ENCODE measurements around the gene FLT4. TPM values are rescaled to one million over a fixed set of nuclear protein-coding genes. Genes with fewer than 3 reads are reported as not detected.

Gene FLT4
- total RNA-seq, 3 donors from 2014 or later (not counting 1 experiment from before 2014, with no cell fraction given) = 0.68 to 0.92 (median 0.78) TPM

DNA sequence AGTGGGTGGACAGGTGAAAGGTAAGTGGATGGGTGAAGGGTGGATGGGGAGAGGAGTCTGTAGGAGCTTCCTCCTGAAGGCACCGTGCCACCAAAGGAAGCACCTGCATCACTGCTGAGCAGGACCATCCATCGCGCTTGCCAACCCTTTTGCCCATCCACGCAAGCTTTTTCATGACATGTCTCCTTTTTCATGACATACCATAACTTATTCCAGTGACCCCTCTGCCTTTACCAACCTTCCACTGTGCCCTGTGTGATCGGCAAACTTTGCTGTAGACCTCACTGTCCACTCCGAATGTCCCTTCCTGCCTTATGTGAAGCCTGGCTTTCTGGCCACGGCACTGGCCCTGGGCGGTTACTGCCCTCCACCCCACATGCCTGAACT lies 13.4 kb downstream of the FLT4 start:
- H3K36me3 ChIP-seq (ENCODE audit: control insufficient read depth, insufficient read depth, low read length) = no peaks in the 10 kb centered on the region
- 92% methylated on average over 8 of the region's 8 CpGs for WGBS (ENCODE audit: insufficient coverage)
- intact Hi-C loops (cut with micrococcal nuclease) = no loop called here
- no peaks in the 10 kb centered on the region for H3K36me3 Mint-ChIP-seq
- H3K27ac ChIP-seq (ENCODE audit: low read length) = no peak overlapping the region
- TF ChIP-seq, protein P1, sequence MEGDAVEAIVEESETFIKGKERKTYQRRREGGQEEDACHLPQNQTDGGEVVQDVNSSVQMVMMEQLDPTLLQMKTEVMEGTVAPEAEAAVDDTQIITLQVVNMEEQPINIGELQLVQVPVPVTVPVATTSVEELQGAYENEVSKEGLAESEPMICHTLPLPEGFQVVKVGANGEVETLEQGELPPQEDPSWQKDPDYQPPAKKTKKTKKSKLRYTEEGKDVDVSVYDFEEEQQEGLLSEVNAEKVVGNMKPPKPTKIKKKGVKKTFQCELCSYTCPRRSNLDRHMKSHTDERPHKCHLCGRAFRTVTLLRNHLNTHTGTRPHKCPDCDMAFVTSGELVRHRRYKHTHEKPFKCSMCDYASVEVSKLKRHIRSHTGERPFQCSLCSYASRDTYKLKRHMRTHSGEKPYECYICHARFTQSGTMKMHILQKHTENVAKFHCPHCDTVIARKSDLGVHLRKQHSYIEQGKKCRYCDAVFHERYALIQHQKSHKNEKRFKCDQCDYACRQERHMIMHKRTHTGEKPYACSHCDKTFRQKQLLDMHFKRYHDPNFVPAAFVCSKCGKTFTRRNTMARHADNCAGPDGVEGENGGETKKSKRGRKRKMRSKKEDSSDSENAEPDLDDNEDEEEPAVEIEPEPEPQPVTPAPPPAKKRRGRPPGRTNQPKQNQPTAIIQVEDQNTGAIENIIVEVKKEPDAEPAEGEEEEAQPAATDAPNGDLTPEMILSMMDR (IDR thresholded peaks at IDR 0.05) = no peak
- no peaks in the 10 kb centered on the region for H3K27me3 ChIP-seq (ENCODE audit: control insufficient read depth, insufficient read depth, low read length)
- DNase-seq (no peak), ATAC-seq (no peak)
- H3K9me3 ChIP-seq (ENCODE audit: control insufficient read depth, insufficient read depth, low read length) = no peaks in the 10 kb centered on the region
- H3K27ac Mint-ChIP-seq = no peak overlapping the region
- H3K4me1 ChIP-seq (ENCODE audit: control insufficient read depth, insufficient read depth, low read length) = no peaks in the 10 kb centered on the region
- peaks cover 0 to 3% of the 10 kb centered on the region in 2 donors for H3K27me3 Mint-ChIP-seq (ENCODE audit: low read depth in 2 of 2)
- H3K9me3 Mint-ChIP-seq = peaks cover 0 to 2% of the 10 kb centered on the region in 2 donors
- no peak overlapping the region for H3K4me3 Mint-ChIP-seq
- no peak overlapping the region for H3K4me3 ChIP-seq (ENCODE audit: low read length)
- peaks cover 0 to 5% of the 10 kb centered on the region in 2 donors for H3K4me1 Mint-ChIP-seq

DNA sequence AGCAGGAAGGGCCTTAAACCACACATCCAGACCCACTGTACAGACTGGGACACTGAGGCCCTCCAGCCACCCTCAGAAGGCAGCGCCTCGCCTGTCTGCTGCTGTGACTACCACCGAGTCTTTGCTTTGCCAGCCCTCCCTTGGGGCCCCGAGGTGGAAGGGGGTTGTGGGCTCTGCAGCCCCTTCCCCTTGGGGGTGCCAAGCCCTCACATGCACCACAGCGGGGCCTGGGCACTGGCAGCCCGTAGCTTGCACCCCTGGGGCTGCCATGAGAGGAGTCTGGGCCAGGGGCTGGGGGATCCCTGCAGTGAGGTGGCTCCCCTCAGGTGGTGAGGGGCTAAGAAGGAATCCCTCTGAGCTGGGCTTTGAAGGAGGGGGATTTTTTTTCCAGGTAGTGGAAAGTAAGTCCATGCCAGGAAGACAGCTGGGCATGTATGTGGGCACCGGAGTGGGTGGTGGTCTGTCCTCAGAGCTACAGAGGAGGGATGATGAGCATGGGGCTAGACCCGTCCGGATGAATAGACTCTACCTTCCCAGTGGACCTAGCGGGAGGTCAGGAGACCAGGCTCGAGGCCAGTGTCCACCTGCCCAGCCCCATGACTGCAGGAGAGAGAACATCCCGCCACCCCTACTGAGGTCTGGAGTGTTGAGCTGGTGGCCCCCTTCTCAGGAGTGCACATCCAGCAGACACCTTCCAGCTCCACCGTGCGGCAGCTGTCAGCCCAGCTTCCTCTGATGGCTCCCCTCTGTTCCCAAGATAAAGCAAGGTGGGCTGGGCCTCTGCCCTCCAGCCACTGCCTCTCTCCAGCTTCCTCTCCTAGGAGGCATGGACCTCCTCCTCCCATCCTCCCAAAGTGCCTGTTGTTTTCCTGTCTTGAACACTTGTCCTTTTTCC lies 15.9 kb downstream of the FLT4 start:
- no peaks in the 10 kb centered on the region for H3K9me3 ChIP-seq (ENCODE audit: control insufficient read depth, insufficient read depth, low read length)
- Mint-ChIP-seq H3K27ac (no peak overlapping the region), H3K36me3 (no peaks in the 10 kb centered on the region), H3K4me1 (no peaks in the 10 kb centered on the region), H3K9me3 (peaks cover 0 to 2% of the 10 kb centered on the region in 2 donors), H3K27me3 (ENCODE audit: low read depth in 2 of 2) (peaks cover 0 to 3% of the 10 kb centered on the region in 2 donors), H3K4me3 (no peak overlapping the region)
- H3K27ac ChIP-seq (ENCODE audit: low read length) = no peak overlapping the region
- TF ChIP-seq, protein P1 (IDR thresholded peaks at IDR 0.05) = no peak
- no peak overlapping the region for H3K4me3 ChIP-seq (ENCODE audit: low read length)
- intact Hi-C loops (cut with micrococcal nuclease) = no loop called here
- WGBS (ENCODE audit: insufficient coverage) = 75% methylated on average over 14 of the region's 14 CpGs
- ATAC-seq = no peak
- H3K27me3 ChIP-seq (ENCODE audit: control insufficient read depth, insufficient read depth, low read length) = no peaks in the 10 kb centered on the region
- H3K4me1 ChIP-seq (ENCODE audit: control insufficient read depth, insufficient read depth, low read length) = no peaks in the 10 kb centered on the region
- H3K36me3 ChIP-seq (ENCODE audit: control insufficient read depth, insufficient read depth, low read length) = no peaks in the 10 kb centered on the region
- DNase-seq = no peak

DNA sequence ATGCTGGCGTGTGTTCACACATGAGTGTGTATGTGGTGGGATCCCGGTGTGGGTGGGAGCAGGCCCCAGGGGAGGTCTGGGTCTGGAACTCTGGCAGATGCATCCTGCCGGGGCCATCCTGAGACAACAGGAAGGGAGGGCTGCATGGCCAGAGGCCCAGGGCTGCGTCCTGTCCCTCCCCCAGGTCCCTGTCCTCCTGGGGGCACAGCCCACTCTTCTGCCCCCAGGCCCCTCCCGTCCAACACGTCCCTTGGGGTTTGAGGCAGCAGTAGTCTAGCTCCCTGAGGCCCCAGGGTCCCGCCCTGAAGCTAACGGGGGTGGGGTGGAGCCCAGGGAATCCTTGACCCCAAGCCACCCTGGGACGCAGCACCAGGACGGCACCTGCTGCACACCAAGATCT lies 16.6 kb downstream of the FLT4 start:
- Histone ChIP-seq H3K36me3 (ENCODE audit: control insufficient read depth, insufficient read depth, low read length) (no peaks in the 10 kb centered on the region), H3K4me1 (ENCODE audit: control insufficient read depth, insufficient read depth, low read length) (no peaks in the 10 kb centered on the region), H3K4me3 (ENCODE audit: low read length) (no peak overlapping the region), H3K9me3 (ENCODE audit: control insufficient read depth, insufficient read depth, low read length) (no peaks in the 10 kb centered on the region), H3K27me3 (ENCODE audit: control insufficient read depth, insufficient read depth, low read length) (no peaks in the 10 kb centered on the region), H3K27ac (ENCODE audit: low read length) (no peak overlapping the region)
- WGBS (ENCODE audit: insufficient coverage) = 72% methylated on average over 10 of the region's 10 CpGs
- TF ChIP-seq, protein P1 (IDR thresholded peaks at IDR 0.05) = no peak
- intact Hi-C loops (cut with micrococcal nuclease) = no loop called here
- Mint-ChIP-seq H3K4me3 (no peak overlapping the region), H3K4me1 (no peaks in the 10 kb centered on the region), H3K9me3 (peaks cover 0 to 2% of the 10 kb centered on the region in 2 donors), H3K27me3 (ENCODE audit: low read depth in 2 of 2) (peaks cover 0 to 2% of the 10 kb centered on the region in 2 donors), H3K36me3 (no peaks in the 10 kb centered on the region), H3K27ac (no peak overlapping the region)
- DNase-seq (no peak), ATAC-seq (no peak)
